ENCODE measurements around the gene PRSS56. TPM values are rescaled to one million over a fixed set of nuclear protein-coding genes. Genes with fewer than 3 reads are reported as not detected.
"Not testable (repeated sequence)": the region's sequence is repeated elsewhere in the genome, so short reads cannot be mapped to it uniquely, and the experiment has no call there.

PRSS56 gene
- total RNA-seq, 1 donor from 2014 or later, result not detected

GRCh38 chr2:232568161-232568560 is 48.0 kb downstream of the PRSS56 start:
- no peak for TF ChIP-seq EZH2 (IDR thresholded peaks at IDR 0.05; ENCODE audit: insufficient read depth, low read length)
- TF ChIP-seq, protein P1, sequence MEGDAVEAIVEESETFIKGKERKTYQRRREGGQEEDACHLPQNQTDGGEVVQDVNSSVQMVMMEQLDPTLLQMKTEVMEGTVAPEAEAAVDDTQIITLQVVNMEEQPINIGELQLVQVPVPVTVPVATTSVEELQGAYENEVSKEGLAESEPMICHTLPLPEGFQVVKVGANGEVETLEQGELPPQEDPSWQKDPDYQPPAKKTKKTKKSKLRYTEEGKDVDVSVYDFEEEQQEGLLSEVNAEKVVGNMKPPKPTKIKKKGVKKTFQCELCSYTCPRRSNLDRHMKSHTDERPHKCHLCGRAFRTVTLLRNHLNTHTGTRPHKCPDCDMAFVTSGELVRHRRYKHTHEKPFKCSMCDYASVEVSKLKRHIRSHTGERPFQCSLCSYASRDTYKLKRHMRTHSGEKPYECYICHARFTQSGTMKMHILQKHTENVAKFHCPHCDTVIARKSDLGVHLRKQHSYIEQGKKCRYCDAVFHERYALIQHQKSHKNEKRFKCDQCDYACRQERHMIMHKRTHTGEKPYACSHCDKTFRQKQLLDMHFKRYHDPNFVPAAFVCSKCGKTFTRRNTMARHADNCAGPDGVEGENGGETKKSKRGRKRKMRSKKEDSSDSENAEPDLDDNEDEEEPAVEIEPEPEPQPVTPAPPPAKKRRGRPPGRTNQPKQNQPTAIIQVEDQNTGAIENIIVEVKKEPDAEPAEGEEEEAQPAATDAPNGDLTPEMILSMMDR (IDR thresholded peaks at IDR 0.05; ENCODE audit: insufficient read depth, low read depth, low read length), result no peak
- peaks cover 26% of the 10 kb centered on the region for H3K4me1 Mint-ChIP-seq (ENCODE audit: low read depth, unreplicated experiment)
- peak overlapping the region; percentile 1 for H3K9ac ChIP-seq (ENCODE audit: low read length)
- no peaks in the 10 kb centered on the region for H3K27me3 Mint-ChIP-seq (ENCODE audit: low read depth, unreplicated experiment)
- no peaks in the 10 kb centered on the region for H3K9me3 ChIP-seq (ENCODE audit: insufficient read depth, low read depth, low read length)
- no peak overlapping the region for H2AFZ ChIP-seq (ENCODE audit: low read depth, low read length)
- no peak overlapping the region for H3K4me3 Mint-ChIP-seq (ENCODE audit: unreplicated experiment)
- H3K27ac Mint-ChIP-seq (ENCODE audit: unreplicated experiment), result peak overlapping the region; percentile 42
- peaks cover 12% of the 10 kb centered on the region for H3K4me1 ChIP-seq (ENCODE audit: insufficient read depth, low read length)
- FAIRE-seq (peak; percentile 80), DNase-seq (ENCODE audit: low read depth) (peak; percentile 81)
- H3K27me3 ChIP-seq (ENCODE audit: insufficient read depth, low read length), result no peaks in the 10 kb centered on the region
- peak overlapping the region; percentile 34 for H3K4me2 ChIP-seq (ENCODE audit: low read length)
- H3K4me3 ChIP-seq (ENCODE audit: insufficient read depth, low read depth, low read length), result no peak overlapping the region
- peaks cover 24% of the 10 kb centered on the region for H4K20me1 ChIP-seq (ENCODE audit: insufficient read depth, low read length)
- H3K9me3 Mint-ChIP-seq (ENCODE audit: unreplicated experiment), result no peaks in the 10 kb centered on the region
- peak overlapping the region; percentile 52 for H3K27ac ChIP-seq (ENCODE audit: low read depth, low read length)
- H3K79me2 ChIP-seq (ENCODE audit: insufficient read depth, low read length), result no peaks in the 10 kb centered on the region
- peaks cover 48% of the 10 kb centered on the region for H3K36me3 Mint-ChIP-seq (ENCODE audit: low read depth, unreplicated experiment)
- peaks cover 50% of the 10 kb centered on the region for H3K36me3 ChIP-seq (ENCODE audit: insufficient read depth, low read length)

DNA sequence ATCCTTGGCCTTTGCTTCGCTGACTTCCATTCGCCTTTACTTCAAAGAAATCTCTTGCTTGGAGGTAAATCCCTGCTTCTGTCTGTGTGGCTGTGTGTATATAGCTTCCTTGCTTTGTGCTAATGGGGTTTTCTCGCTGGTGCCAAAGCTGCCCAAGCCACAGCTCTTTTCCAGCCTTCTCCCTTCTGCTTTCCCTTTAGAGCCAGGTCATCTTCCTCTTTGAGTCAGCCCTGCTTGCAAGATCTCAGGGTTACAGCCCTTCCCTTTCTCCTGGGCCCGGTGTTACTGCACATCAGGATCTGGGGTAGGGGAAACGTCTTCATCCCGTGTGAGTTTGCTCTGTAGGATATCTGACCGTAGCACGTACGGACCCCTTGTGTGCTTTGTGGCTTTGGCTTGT is 49.4 kb downstream of the PRSS56 start:
- no peaks in the 10 kb centered on the region for H3K27me3 ChIP-seq (ENCODE audit: insufficient read depth, low read length)
- H3K4me1 ChIP-seq (ENCODE audit: insufficient read depth, low read length), result peaks cover 12% of the 10 kb centered on the region
- no peak overlapping the region for H3K9ac ChIP-seq (ENCODE audit: low read length)
- Mint-ChIP-seq H3K27ac (ENCODE audit: unreplicated experiment) (no peak overlapping the region), H3K4me3 (ENCODE audit: unreplicated experiment) (no peak overlapping the region), H3K27me3 (ENCODE audit: low read depth, unreplicated experiment) (no peaks in the 10 kb centered on the region), H3K9me3 (ENCODE audit: unreplicated experiment) (no peaks in the 10 kb centered on the region), H3K4me1 (ENCODE audit: low read depth, unreplicated experiment) (peaks cover 22% of the 10 kb centered on the region), H3K36me3 (ENCODE audit: low read depth, unreplicated experiment) (peaks cover 48% of the 10 kb centered on the region)
- H3K36me3 ChIP-seq (ENCODE audit: insufficient read depth, low read length), result peaks cover 50% of the 10 kb centered on the region
- DNase-seq (ENCODE audit: low read depth) (no peak), FAIRE-seq (no peak)
- H2AFZ ChIP-seq (ENCODE audit: low read depth, low read length), result no peak overlapping the region
- no peaks in the 10 kb centered on the region for H3K79me2 ChIP-seq (ENCODE audit: insufficient read depth, low read length)
- peaks cover 14% of the 10 kb centered on the region for H4K20me1 ChIP-seq (ENCODE audit: insufficient read depth, low read length)
- H3K9me3 ChIP-seq (ENCODE audit: insufficient read depth, low read depth, low read length), result no peaks in the 10 kb centered on the region
- no peak for TF ChIP-seq EZH2 (IDR thresholded peaks at IDR 0.05; ENCODE audit: insufficient read depth, low read length)
- TF ChIP-seq, protein P1 (IDR thresholded peaks at IDR 0.05; ENCODE audit: insufficient read depth, low read depth, low read length), result no peak
- H3K4me2 ChIP-seq (ENCODE audit: low read length), result no peak overlapping the region
- H3K27ac ChIP-seq (ENCODE audit: low read depth, low read length), result no peak overlapping the region
- no peak overlapping the region for H3K4me3 ChIP-seq (ENCODE audit: insufficient read depth, low read depth, low read length)

- not testable (repeated sequence) for H2AFZ ChIP-seq (ENCODE audit: low read depth, low read length); FAIRE-seq; H3K27me3 Mint-ChIP-seq (ENCODE audit: low read depth, unreplicated experiment); H3K4me2 ChIP-seq (ENCODE audit: low read length); H3K4me3 Mint-ChIP-seq (ENCODE audit: unreplicated experiment); H3K27ac ChIP-seq (ENCODE audit: low read depth, low read length); H3K9me3 Mint-ChIP-seq (ENCODE audit: unreplicated experiment); DNase-seq (ENCODE audit: low read depth); H3K9ac ChIP-seq (ENCODE audit: low read length); H3K4me3 ChIP-seq (ENCODE audit: insufficient read depth, low read depth, low read length); H3K27me3 ChIP-seq (ENCODE audit: insufficient read depth, low read length); H3K27ac Mint-ChIP-seq (ENCODE audit: unreplicated experiment); H3K79me2 ChIP-seq (ENCODE audit: insufficient read depth, low read length); H3K9me3 ChIP-seq (ENCODE audit: insufficient read depth, low read depth, low read length)
- H3K4me1 ChIP-seq (ENCODE audit: insufficient read depth, low read length), result peaks cover 12% of the 10 kb centered on the region
- H3K36me3 ChIP-seq (ENCODE audit: insufficient read depth, low read length), result peaks cover 45% of the 10 kb centered on the region
- Mint-ChIP-seq H3K4me1 (ENCODE audit: low read depth, unreplicated experiment) (peaks cover 26% of the 10 kb centered on the region), H3K36me3 (ENCODE audit: low read depth, unreplicated experiment) (peaks cover 43% of the 10 kb centered on the region)
- H4K20me1 ChIP-seq (ENCODE audit: insufficient read depth, low read length), result peaks cover 14% of the 10 kb centered on the region
Observed at GRCh38 chr2:232570481-232570880, 50.3 kb downstream of the PRSS56 start.
